AG04450 (cell line): ENCODE results near the gene UBE2I. TPM values are rescaled to one million over a fixed set of nuclear protein-coding genes. Genes with fewer than 3 reads are reported as not detected.

Experiments
- CTCF ChIA-PET: fragments of 300-600, 350-600 bp; formaldehyde crosslinking; extraction: SDS; loops from one replicate; lab custom pipeline; 2022; ENCODE audit warnings: antibody characterized with exemption, inconsistent platforms; lab: Charles Lee
- POLR2A ChIA-PET: fragments of 350-600 bp; formaldehyde crosslinking; extraction: SDS; loops from one replicate; lab custom pipeline; 2021; ENCODE audit warnings: antibody characterized with exemption, inconsistent platforms; lab: Yijun Ruan, JAX
- DNase-seq: peaks from one replicate; pipeline ENCODE4 v3.0.0-alpha.2; 2011; ENCODE audit warnings: low read depth, low spot score
- H3K27ac ChIP-seq: one replicate; pipeline ENCODE4 v1.5.1; 2012; ENCODE audit warnings: low read depth, low read length, control low read depth
- H3K27me3 ChIP-seq: one replicate; pipeline ENCODE4 v1.6.0; 2012; ENCODE audit warnings: low read length; ENCODE audit not compliant: control insufficient read depth, insufficient read depth
- H3K4me3 ChIP-seq: 2 replicates; pipeline ENCODE4 v1.5.1; 2011; ENCODE audit warnings: mild to moderate bottlenecking, low read depth, low read length, control low read depth
- H3K9me3 ChIP-seq: 2 replicates; pipeline ENCODE4 v1.5.1; 2012; ENCODE audit warnings: low read length; ENCODE audit not compliant: control insufficient read depth, insufficient read depth
- CTCF ChIP-seq: IDR thresholded peaks from 2 replicates; pipeline ENCODE4 v1.5.1; 2011; ENCODE audit warnings: low read depth, low read length, control low read depth, inconsistent platforms
- polyA plus RNA-seq: library from polyadenylated mRNA; depleted of rRNA; stranded (reverse); fragments of >200 nt; gene quantifications from 2 replicates; pipeline ENCODE4 v1.2.3, GENCODE V29; 2011; rRNA removed

The UBE2I gene
- polyA plus RNA-seq, 1 experiment = 165 TPM

- Histone ChIP-seq H3K27me3 (no peaks in the 10 kb centered on the region), H3K4me3 (no peak overlapping the region), H3K27ac (no peak overlapping the region), H3K9me3 (peaks cover 3% of the 10 kb centered on the region; the same call in 1 of the 2 replicates)
- no peak for DNase-seq
- no peak for TF ChIP-seq CTCF
- ChIA-PET CTCF (no interaction called here), POLR2A (no interaction called here)
These were observed 63.0 kb downstream of the UBE2I start for GRCh38 chr16:1372292-1372950.

DNA sequence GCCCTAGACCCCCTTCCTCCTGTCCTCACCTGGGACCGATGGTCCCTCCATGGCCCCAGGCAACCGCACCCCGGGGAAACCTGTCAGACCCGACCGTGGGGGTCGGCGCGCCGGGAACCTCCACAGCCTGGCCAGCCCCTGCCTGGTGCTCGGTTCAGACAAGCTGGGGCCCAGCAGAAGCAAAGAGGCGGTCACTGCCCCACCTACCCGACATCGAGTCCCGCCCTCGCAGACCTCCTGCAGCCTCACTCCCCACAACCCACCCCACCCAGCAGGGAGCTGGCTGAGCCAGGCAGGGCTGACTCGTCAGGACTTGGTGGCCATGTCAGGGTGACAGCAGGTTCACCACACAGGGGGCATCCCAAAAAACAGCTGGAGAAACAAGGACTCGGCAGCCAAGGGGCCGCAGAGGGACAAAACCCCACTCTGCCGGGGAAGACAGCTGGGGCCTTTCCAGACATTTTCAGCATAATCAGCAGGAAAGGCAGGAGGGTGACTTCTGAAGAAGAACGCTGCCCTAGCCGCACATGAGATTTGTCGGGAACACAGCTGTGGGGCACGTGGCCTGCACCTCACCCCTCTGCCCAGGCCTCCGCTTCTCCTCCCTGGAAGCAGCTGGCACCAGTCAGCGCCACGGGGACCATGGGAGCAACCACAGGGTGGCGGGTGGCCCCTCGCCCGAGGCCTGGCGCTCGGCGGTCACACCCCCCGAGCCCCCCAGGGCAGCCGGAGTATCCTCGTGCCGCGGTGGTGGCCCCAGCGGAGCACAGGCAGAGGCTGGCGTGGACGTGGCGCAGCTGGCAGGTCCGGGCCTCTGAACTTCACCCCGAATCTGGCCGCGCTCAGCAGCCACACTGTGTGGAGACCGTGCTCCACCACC lies 65.2 kb downstream of the UBE2I start:
- no peak overlapping the region for H3K4me3 ChIP-seq
- ChIA-PET POLR2A (no interaction called here), CTCF (no interaction called here)
- H3K27me3 ChIP-seq = no peaks in the 10 kb centered on the region
- no peak overlapping the region for H3K27ac ChIP-seq
- H3K9me3 ChIP-seq = peaks cover 3% of the 10 kb centered on the region; the same call in 1 of the 2 replicates
- no peak for TF ChIP-seq CTCF
- no peak for DNase-seq

- TF ChIP-seq CTCF = no peak
- CTCF ChIA-PET = no interaction called here
- POLR2A ChIA-PET = no interaction called here
These were observed 65.8 kb downstream of the UBE2I start for GRCh38 chr16:1375298-1375640.

GRCh38 chr16:1375741-1376410 lies 66.4 kb downstream of the UBE2I start:
- no peak for TF ChIP-seq CTCF
- DNase-seq = no peak
- Histone ChIP-seq H3K4me3 (no peak overlapping the region), H3K9me3 (no peaks in the 10 kb centered on the region; the same call in 1 of the 2 replicates), H3K27me3 (no peaks in the 10 kb centered on the region), H3K27ac (no peak overlapping the region)
- ChIA-PET CTCF (no interaction called here), POLR2A (no interaction called here)

More at GRCh38 chr16:1375298-1375640, 65.8 kb downstream of the UBE2I start:
- Histone ChIP-seq H3K4me3 (no peak overlapping the region), H3K9me3 (no peaks in the 10 kb centered on the region; the same call in 1 of the 2 replicates), H3K27me3 (no peaks in the 10 kb centered on the region), H3K27ac (no peak overlapping the region)
- no peak for DNase-seq

Other genes starting within 250 kb of the UBE2I start
- gene SSTR5, start 236.9 kb upstream of the UBE2I start, polyA plus RNA-seq = not detected in 2 replicates
- not detected in 2 replicates for gene C1QTNF8, start 213.4 kb upstream of the UBE2I start, polyA plus RNA-seq
- gene CACNA1H, start 156.5 kb upstream of the UBE2I start, polyA plus RNA-seq = 1.5 and 2.1 TPM in 2 replicates
- not detected in 2 replicates for gene TPSG1, start 84.4 kb upstream of the UBE2I start, polyA plus RNA-seq
- gene TPSB2, start 79.5 kb upstream of the UBE2I start, polyA plus RNA-seq = not detected in 2 replicates
- gene TPSAB1, start 68.9 kb upstream of the UBE2I start, polyA plus RNA-seq = not detected in 2 replicates
- not detected in 2 replicates for gene TPSD1, start 53.6 kb upstream of the UBE2I start, polyA plus RNA-seq
- 0.19 and 0.38 TPM in 2 replicates for gene BAIAP3, start 24.0 kb downstream of the UBE2I start, polyA plus RNA-seq
- gene TSR3, start 42.2 kb downstream of the UBE2I start, polyA plus RNA-seq = 34.4 and 40.4 TPM in 2 replicates
- 40.5 and 49.9 TPM in 2 replicates for gene GNPTG, start 42.3 kb downstream of the UBE2I start, polyA plus RNA-seq
- gene UNKL, start 105.1 kb downstream of the UBE2I start, polyA plus RNA-seq = 7.6 and 9.3 TPM in 2 replicates
- 14.2 and 15.2 TPM in 2 replicates for gene UQCC4, start 111.1 kb downstream of the UBE2I start, polyA plus RNA-seq
- not detected in 2 replicates for gene PERCC1, start 121.4 kb downstream of the UBE2I start, polyA plus RNA-seq
- 0.02 and 0.06 TPM in 2 replicates for gene CCDC154, start 134.9 kb downstream of the UBE2I start, polyA plus RNA-seq
- 15.7 and 19.1 TPM in 2 replicates for gene CLCN7, start 165.4 kb downstream of the UBE2I start, polyA plus RNA-seq
- gene PTX4, start 179.3 kb downstream of the UBE2I start, polyA plus RNA-seq = not detected in 2 replicates
- 6.2 and 7.4 TPM in 2 replicates for gene TELO2, start 183.7 kb downstream of the UBE2I start, polyA plus RNA-seq
- 6.2 and 8.4 TPM in 2 replicates for gene TMEM204, start 224.0 kb downstream of the UBE2I start, polyA plus RNA-seq